Hematopoietic multipotent progenitor cell treated with erythropoietin and hydrocortisone succinate and interleukin-3 and kit ligand, for 8 days (in vitro differentiated cells): ENCODE data around the gene RAB40B.

Experiments used
- DNase-seq: peaks from one replicate; pipeline ENCODE4 v3.0.0-alpha.2; 2015

Gene RAB40B

DNA sequence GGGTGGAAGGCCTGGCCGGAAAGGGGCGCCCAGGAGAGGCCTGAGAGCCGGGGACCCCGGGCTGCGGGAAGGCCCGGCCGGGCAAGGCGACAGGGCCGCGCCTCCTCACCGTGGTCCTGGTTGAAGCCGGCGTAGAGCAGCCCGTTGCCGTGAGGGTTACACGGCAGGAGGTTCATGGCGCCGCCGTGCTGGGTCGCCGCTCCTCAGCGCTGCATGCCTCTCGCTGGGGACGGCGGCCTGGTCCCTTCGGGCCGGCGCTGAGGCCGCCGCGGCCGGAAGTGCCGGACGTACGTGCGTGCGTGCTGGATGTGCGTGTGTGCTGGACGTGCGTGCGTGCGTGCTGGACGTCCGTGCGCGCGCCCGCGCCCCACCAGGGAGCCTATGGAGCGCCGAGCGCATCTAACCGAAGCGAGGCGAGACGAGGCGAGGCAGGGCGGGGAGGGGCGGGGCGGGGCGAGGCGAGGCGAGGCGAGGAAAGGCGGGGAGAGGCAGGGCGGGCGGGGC is 50.3 kb downstream of the RAB40B start, which contains the start of gene WDR45B:
Gene WDR45B, minus strand, starts transcription at position 280 of the 504 bp plus-strand sequence. Its CDS starts 104 bp downstream, at position 176.
- peak; percentile 94 for DNase-seq

DNA sequence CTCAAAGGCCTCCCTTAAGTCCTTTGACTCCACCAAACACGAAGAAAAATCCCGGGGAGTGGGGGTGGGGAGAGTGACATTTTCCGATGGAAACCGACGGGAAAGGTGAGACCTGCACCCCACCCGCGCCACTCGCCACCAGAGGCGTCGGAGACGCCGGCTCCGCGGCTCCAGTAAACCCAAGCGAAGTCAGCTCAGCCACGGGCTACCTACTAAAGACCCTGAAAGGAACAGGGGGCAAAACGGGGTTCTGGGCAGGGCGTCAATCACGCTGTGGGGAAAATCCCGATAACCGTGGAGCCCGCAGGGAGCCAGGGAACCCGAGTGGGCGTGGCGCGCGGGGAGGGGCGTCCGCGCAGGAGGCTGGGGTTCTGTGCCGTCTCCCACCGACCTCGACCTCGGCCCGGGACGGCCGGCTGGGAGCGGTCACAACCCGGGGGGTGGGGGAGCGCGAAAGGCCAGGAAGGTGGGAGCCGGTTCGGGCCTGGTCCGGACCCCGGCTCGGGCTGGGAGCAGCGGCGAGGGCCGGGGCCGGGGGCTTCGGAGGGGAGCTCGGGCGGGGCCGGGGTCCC is 50.8 kb downstream of the RAB40B start:
- DNase-seq, result peak; percentile 29

DNA sequence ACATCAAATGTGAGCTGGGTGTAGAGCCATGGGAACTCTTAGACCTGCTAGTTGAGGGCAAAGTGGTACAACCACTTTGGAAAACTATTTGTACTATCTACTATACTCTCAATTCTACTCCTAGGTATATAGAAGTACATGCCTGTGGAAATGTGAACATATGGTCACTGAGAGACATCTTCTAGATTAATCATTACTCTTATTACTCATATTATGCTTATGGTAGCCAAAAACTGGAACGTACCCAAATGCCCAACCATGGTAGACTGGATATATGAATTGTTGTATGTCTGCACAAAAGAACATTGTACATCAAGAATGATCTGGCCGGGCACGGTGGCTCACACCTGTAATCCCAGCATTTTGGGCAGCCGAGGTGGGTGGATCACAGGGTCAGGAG is 53.0 kb downstream of the RAB40B start:
- DNase-seq, result no peak

DNA sequence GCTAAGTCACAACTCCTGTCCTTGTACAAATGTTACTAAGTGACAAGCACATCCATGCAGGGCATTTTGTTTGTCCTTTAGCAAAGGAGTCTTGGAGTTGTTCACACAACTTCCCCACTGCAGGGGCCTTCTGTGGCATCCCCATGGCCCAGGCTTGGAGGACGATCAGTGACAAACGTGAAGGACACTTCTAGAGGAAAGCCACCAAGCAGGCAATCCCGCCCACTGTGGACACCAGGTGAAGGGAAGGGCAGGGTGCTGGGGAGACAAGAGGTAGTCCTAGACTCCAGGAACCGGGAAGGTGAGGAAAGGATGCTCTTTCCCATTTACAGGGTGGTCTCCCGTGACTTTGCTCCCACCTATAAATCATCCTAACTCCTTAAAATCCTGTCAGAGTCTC is 54.4 kb downstream of the RAB40B start:
- no peak for DNase-seq

DNA sequence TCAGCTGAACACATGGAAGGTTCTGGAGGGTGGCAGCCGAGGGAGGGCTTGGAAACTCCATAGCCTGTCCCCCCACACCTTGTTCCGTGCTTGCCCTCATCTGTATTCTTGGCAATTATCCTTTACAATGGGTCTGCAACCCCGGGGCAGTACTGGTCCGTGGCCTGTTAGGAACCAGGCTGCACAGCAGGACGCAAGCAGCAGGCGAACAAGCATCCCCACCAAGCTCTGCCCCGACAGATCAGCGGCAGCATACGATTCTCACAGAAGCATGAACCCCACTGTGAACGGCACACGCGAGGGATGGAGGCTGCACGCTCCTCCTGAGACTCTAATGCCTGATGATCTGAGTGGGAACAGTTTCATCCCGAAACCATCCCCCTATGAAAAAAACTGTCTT is 56.5 kb downstream of the RAB40B start:
- DNase-seq, result no peak

DNA sequence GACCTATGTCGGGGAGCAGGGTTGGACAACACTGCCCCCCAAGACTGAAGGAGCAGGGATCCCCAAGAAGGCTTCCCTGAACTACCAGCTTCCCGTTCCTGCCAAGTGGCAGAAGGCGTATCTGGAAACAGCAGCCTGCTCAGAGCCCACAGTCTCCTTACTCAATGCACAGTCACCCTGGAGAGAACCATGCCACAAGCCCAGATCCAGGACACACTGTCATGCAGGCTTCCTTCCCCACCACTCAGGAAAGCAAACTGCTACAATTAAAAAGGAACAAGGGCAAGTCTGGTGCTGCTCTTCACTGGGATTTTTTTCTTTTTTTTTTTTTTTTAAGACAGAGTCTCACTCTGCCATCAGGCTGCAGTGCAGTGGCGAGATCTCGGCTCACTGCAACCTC is 58.5 kb downstream of the RAB40B start:
- DNase-seq, result no peak

DNA sequence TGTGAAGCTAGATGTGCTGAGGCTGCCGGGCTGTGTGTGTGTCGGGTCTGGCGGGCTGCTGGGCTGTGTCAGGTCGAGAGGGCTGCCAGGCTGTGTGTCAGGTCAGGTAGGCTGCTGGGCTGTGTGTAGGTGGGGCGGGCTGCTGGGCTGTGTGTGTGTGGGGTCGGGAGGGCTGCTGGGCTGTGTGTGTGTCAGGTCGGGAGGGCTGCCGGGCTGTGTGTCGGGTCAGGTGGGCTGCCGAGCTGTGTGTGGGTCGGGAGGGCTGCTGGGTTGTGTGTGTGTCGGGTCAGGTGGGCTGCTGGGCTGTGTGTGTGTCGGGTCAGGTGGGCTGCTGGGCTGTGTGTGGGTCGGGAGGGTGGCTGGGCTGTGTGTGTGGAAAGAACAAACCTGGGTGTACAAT is 58.9 kb downstream of the RAB40B start:
- DNase-seq, result no peak

DNA sequence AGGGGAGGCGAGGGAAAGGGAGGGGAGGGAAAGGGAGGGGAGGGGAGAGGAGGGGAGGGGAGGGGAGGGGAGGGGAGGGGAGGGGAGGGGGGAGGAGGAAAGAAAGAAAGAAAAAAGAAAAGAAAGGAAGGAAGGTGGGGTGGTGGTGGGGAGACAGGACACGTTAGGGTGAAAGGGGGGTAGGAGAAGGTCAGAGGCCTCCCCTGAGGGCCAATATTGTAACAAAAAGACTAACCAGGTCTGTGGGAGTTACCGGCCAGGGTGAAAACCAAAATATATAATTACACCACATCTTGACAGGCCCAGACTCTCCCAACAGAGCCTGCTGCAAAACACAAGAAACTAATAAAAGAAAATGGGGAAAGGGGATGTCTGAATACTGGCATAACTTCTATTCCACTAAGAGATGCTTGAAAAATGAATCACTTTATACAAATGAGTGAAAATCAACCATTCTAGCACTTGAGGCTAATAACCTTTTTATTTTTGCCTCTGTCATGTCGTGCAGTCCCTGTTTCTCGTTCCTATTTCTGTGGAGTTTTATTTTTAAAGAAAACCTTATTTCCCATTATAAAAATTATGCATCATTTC is 60.2 kb downstream of the RAB40B start:
- DNase-seq, result no peak

DNA sequence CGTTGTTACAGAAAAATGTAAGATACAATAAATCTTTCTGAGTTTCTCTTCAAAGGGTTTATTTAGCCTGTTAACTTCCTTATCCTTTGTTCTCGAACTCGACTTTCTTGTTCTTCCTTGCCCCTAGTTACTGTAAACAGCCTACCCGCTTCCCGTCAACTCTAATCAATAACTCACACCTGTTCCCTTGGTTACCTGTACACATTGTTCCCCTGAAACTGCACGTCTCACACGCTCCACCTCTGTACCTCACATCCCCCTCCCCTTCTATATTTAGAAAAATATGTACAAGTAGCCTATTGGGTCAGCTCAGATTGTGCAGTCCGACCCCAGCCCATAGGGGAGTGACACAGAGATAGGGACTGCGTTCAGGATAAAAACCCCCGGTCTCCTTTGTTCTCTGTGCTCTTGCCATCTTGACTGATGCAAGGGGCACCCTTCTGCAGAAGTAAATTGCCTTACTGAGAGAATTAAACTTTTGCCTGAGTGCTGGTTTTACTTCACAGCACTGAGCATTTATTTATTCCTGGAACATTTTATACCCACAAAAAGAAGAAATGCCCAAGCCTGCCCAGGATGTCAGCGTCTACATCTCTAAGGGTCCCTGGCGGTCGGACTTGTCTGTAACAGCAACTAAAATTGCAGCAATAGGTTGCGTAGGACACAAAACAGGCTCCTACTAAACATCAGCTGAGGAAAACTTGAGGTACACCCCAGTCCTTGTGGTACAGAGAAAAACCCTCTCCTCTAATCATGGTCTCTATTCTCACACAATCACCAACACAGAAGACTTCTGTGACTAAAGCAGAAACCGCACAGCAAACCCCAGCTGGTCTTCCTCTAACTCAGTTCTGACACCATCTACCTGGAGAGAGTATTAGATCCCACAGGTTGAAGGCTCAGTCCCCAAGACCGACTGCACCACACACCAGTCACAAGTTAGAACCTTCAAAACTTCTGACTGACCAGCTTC is 61.6 kb downstream of the RAB40B start:
- DNase-seq, result no peak

DNA sequence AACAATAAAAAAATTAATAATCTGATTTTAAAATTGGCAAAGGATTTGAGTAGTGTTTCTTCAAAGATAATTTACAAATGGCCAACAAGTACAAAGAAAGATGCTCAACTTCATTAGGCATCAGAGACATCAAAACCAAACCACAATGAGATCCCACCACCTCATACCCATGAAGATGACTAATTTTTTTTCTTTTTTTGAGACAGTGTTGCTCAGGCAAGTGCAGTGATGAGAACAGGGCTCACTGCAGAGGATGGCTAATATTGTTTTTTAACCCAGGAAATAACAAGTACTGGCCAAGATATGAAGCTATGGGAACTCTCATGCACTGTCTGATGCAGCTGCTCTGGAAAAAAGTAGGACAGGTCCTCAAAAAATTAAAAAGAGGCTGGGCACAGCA is 65.2 kb downstream of the RAB40B start:
- no peak for DNase-seq

DNA sequence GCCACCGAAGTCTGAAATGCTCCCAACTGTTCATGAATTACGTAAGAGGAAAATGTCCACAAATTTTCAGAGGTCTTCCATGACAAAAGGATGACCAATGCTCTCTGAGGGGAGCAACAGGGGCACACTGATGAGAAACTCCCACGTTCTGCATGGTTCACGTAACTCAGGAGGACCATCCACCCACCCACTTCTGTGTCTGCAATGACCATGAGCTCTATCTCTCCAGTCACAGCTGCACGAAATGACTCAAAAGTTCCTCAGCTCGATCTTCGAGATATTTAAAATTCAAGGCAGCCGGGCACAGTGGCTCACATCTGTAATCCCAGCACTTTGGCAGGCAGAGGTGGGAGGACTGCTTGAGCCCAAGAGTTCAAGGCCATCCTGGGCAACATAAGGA is 66.0 kb downstream of the RAB40B start:
- no peak for DNase-seq

DNA sequence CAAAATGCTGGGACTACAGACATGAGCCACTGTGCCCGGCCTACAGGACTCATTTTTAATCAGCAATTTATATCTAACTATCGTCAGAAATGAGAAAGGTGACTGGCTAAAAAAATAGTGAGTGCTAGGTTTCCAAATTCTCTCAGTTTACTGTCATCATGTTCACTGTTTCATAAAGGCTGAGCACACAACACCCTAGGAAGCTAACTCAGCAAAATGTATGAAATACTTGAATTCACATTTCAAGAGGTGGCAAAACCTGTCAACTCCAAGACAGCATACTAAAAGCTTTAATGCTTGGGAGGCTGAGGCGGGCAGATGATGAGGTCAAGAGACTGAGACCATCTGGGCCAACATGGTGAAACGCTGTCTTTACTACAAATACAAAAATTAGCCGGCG is 67.0 kb downstream of the RAB40B start:
- DNase-seq, result no peak

DNA sequence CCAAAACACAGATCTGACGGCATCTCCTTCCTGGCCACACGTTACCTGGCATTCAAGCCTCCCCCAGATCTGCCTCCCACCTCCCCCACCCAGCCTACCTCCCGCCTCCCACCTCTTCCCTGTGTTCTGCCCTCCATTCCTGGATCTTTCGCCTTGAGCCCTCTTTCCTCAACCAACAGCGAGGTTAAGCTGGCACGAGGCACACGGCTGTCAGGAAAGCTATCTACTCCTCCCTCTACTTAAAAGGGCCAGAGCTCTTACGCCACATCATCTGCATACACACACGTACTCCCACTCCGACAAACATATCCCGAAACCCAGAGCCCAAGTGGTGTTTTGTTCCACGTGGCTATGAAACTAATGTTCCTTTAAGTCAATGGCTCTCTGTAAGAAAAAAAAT is 68.3 kb downstream of the RAB40B start:
- DNase-seq, result no peak

DNA sequence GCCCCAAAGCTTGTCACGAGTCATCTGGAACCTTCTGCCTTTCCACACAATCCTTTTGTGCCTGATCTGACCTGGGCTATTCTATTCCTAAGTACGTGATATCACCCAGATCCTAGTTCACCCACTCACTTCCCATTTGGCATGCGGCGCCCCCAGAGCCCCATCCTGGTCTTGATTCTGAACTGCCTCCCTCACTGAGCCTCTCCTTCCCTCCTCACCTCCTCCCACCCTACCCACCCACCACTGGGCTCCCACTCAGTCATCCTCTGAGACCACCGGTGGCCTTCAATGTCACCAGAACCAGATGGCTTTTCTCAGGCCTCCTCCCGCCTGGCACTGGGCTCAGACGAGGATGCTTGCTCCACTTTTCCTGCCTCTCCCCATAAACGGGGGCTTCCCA is 68.8 kb downstream of the RAB40B start:
- no peak for DNase-seq

DNA sequence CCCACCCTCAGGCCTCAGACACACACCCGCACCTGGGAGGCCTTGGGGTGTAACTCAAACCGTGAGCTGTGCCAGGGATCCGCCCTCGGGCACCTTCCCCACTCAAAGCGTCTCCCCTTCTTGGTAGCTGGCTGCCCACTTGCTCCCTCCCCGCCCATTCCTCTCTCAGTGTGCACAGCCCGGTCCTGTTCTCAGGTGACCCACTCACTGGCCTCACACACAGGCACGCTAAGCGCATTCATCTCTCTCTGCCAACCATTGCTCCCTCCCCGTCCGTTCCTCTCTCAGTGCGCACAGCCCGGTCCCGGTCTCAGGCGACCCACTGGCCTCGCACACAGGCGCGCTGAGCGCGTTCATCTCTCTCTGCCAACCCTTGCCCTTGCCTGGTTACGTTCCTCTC is 71.1 kb downstream of the RAB40B start:
- no peak for DNase-seq

DNA sequence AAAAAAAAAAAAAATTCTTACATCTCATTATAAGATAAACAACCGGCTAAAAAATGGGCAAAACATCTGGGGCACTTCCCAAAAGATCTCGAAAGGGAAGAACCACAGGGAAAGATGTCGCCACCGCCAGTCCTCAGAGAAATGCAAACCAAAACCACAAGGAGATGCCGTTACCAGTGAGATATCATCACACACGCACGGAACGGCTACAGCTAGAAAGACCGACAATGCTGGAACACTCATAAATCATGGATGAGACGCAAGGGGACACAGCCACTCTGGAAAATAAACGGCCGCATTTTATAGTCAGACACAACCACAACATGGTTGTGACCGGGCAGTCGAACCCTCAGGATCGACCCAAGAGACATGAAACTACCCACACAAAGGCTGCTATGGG is 74.8 kb downstream of the RAB40B start:
- peak; percentile 47 for DNase-seq

DNA sequence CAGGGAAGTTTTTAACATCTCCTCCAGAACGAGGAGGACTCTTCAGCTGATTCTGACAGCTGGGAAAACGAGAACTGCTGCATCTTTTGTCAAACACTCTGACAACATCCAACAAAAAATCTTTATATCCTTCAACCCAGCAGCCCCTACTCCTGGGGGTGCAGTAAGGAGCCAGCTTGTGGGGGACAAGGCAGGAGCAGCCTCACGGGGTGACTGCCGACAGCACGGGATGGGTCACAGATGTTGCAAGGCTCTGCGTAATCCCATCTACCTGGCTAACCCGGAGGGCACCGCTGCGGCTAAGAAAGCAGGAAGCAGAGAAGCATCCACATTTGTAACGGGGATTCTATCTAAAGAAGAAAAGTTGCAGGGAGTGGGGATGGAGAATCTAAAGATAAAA is 78.9 kb downstream of the RAB40B start:
- DNase-seq, result no peak

DNA sequence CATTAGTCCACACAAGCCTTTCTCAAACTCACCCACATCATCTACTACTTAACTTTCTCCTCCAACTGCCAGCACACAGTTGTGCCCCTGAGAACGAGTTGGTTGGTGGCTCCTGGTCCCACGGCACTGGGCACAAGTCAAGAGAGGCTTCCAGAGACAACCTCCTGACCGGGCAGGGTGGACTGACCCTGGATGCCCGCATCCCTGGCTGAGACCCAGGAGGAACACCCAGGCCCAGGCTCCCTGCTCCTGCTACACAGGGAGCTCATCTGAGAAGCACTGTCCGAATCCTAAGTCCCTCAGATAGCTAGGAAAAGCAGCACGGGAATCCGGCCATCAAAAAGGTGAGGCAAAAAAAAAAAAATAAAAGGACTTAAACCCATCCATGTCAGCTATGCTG is 79.3 kb downstream of the RAB40B start:
- DNase-seq, result no peak

DNA sequence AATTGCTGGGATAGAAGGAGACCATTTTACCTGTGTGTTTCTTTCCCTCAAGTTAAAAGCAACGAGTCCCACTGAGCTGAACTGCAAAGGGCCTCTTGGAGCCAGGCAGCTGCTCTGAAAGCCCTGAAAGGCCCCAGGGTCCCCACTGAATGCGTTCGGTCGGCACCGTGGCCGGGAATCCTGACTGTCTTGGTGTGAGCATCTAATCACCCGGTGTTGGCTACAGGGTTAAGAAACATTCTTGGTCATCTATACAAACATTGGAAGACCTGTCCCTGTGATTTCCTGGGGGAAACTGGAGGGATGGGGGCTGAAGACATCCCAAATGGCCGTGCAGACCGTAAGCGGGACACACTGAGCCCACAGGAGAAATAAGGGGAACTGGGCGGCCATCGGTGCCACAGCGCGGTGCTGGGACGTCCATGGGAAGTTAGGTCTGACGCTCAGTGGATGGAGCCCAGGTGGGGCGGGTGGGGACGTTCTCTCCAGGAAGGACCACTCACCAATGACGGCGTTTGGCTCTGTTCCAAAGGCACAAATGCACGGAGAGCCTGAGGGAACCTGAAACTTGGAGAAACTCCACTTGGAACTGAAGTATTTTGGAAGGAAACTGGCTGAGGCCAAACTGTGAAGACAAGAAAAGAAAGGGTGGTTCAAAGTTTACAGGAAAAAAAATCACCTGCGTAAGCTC is 82.3 kb downstream of the RAB40B start:
- no peak for DNase-seq

DNA sequence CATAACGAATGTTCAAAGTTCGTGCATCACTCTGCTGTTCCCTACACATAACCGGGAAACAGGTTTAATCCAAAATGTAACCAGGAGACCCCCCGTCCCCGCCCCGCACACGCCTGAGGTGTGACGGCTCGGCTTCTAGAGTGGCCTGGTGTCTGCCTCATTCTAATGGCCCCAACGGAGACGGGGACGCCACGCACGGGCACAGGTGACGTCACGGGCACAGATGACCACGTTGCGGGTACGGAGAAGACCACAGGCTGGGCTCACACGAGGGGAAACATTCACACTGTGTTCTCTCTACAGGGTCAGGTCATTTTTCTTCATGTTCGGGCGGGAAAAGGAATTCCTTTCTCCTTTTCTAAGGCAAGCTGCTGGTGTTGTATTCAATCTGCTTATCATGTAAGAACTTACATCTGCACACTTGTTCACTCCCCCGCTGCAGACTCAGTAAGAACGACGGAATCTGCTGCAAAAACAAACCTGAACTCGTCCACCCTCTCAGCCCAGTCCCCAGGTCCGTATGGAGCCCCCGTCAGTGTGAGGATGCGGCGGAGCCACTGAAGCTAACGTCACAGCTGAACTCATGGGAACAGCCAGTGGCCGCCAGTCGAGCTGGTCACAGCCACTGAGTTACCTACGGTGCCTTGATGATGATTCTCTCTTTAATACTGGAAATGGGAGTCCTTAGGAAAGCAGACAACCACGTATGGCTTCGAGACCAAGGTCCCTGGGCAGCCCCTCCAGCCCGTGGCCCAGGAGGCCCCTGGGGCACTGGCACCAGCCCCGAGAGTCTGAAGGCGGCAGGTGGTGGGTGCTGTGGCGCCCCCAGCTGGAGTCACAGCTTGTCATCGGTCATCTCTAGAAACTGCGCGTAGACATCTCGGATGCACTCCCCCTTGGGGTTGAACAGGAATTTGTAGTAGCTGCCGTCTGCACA is 83.1 kb downstream of the RAB40B start:
- DNase-seq, result no peak

DNA sequence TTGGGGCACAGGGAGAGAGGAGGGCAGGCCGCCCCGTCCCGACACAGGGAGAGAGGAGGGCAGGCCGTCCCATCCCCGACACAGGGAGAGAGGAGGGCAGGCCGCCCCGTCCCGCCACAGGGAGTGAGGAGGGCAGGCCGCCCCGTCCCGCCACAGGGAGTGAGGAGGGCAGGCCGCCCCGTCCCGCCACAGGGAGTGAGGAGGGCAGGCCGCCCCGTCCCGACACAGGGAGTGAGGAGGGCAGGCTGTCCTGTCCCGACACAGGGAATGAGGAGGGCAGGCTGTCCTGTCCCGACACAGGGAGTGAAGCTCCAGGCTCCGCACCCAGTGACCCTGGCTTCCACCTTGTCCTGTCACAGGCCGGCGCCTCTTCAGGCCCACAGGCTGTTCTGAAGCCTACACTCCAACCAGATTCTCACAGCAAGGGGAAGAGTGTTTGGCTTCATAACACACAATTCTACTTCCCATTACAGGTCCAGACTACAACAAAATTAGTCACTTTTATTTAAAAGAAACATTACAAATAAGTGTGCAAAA is 84.3 kb downstream of the RAB40B start:
- DNase-seq, result no peak
